GM12865 (cell line): ENCODE results near the gene ABCC3.

Source experiments
- DNase-seq: peaks from one replicate; pipeline ENCODE4 v3.0.0; 2010; ENCODE audit warnings: low read depth
- H3K4me3 ChIP-seq: 2 replicates; pipeline ENCODE4 v1.5.1; 2011; ENCODE audit warnings: mild to moderate bottlenecking, low read depth, low read length, control low read depth
- TF ChIP-seq, protein P1 (sequence below): IDR thresholded peaks from 2 replicates; pipeline ENCODE4 v1.5.1; 2011; ENCODE audit warnings: low read length, control low read depth, low read depth, inconsistent platforms; ENCODE audit not compliant: insufficient read depth; ENCODE audit errors: missing control alignments

ABCC3 gene, protein sequence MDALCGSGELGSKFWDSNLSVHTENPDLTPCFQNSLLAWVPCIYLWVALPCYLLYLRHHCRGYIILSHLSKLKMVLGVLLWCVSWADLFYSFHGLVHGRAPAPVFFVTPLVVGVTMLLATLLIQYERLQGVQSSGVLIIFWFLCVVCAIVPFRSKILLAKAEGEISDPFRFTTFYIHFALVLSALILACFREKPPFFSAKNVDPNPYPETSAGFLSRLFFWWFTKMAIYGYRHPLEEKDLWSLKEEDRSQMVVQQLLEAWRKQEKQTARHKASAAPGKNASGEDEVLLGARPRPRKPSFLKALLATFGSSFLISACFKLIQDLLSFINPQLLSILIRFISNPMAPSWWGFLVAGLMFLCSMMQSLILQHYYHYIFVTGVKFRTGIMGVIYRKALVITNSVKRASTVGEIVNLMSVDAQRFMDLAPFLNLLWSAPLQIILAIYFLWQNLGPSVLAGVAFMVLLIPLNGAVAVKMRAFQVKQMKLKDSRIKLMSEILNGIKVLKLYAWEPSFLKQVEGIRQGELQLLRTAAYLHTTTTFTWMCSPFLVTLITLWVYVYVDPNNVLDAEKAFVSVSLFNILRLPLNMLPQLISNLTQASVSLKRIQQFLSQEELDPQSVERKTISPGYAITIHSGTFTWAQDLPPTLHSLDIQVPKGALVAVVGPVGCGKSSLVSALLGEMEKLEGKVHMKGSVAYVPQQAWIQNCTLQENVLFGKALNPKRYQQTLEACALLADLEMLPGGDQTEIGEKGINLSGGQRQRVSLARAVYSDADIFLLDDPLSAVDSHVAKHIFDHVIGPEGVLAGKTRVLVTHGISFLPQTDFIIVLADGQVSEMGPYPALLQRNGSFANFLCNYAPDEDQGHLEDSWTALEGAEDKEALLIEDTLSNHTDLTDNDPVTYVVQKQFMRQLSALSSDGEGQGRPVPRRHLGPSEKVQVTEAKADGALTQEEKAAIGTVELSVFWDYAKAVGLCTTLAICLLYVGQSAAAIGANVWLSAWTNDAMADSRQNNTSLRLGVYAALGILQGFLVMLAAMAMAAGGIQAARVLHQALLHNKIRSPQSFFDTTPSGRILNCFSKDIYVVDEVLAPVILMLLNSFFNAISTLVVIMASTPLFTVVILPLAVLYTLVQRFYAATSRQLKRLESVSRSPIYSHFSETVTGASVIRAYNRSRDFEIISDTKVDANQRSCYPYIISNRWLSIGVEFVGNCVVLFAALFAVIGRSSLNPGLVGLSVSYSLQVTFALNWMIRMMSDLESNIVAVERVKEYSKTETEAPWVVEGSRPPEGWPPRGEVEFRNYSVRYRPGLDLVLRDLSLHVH (N-terminal part only)

DNA sequence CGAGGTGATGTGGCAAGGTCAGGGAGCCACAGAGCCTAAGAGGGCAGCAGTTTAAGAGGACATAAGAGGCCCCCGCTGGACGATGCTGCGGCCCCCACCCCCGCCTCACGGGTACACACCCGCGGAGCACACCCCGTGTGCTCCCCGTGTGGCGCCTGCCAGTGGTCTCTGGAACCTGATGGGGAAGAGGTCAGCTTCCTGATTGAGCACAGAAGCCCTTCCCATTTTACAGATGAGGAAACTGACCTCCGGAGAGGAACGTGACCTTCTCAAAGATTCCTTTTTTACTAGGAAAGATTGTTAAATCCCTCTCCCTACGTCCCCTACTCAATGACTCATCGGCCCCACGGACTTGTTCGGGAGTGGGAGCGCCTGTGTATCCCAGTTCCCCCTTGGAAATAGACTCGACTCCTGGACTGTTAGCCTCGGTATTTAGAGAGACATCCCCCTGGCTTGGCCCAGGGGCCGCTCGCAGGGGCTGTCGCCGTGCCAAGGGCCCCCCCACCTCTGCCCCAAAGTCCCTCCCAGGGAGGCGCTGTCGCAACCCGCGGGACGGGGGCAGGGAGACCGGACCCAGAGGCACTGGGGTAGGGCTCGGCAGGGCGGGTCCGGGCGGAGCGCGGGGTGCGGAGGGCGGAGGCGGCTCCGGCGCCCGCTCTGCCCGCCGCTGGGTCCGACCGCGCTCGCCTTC lies at the start of gene ABCC3:
ABCC3 (plus strand) TSS at position 658 of the 691 bp plus-strand sequence. CDS start 56 bp downstream, outside the sequence.
- peak within 1 kb of the TSS; percentile 42 for H3K4me3 ChIP-seq
- DNase-seq: peak; percentile 24
- TF ChIP-seq, protein P1, sequence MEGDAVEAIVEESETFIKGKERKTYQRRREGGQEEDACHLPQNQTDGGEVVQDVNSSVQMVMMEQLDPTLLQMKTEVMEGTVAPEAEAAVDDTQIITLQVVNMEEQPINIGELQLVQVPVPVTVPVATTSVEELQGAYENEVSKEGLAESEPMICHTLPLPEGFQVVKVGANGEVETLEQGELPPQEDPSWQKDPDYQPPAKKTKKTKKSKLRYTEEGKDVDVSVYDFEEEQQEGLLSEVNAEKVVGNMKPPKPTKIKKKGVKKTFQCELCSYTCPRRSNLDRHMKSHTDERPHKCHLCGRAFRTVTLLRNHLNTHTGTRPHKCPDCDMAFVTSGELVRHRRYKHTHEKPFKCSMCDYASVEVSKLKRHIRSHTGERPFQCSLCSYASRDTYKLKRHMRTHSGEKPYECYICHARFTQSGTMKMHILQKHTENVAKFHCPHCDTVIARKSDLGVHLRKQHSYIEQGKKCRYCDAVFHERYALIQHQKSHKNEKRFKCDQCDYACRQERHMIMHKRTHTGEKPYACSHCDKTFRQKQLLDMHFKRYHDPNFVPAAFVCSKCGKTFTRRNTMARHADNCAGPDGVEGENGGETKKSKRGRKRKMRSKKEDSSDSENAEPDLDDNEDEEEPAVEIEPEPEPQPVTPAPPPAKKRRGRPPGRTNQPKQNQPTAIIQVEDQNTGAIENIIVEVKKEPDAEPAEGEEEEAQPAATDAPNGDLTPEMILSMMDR: no peak

DNA sequence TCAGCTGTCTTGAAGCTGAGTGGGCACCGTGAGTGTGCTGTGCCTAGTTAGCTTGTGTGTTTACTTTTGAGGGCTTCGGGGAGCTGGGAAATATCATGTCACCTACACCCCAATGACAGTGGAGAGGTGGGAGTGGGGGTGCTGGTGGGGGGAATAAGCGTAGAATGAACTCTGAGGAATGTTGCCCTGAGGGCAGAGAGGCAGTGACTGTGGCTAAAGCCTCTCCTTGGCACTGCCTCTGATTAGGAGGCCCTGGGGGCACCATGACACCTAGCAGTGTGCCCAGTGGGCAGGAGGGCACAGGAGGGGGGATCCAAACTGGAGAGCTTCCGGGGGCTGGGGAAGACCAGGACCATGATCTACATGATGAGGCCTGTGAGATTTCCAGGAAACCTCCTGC lies 49.3 kb upstream of the ABCC3 start:
- no peak for DNase-seq
- no peak overlapping the region for H3K4me3 ChIP-seq
- TF ChIP-seq, protein P1: no peak

DNA sequence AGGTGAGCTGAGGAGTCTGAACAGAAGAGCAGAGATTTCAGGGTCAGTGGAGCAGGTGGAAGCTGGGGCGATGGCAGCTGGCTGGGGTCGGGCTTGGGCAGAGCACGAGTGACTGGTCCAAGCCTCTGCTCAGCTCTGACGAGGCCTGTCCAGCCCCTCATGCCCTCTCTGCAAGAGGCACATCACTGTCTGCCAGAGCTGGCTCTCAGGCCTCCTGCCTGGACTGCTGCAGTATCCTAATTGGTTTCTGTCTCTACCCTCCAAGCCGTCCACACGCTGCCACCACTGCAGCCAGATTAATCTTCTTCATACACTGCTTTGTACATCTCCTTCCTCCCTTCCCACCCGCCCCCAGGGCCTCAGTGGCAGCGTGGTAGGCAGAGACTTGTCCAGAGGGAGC lies 48.8 kb upstream of the ABCC3 start:
- no peak for DNase-seq
- H3K4me3 ChIP-seq: no peak overlapping the region
- TF ChIP-seq, protein P1: no peak

DNA sequence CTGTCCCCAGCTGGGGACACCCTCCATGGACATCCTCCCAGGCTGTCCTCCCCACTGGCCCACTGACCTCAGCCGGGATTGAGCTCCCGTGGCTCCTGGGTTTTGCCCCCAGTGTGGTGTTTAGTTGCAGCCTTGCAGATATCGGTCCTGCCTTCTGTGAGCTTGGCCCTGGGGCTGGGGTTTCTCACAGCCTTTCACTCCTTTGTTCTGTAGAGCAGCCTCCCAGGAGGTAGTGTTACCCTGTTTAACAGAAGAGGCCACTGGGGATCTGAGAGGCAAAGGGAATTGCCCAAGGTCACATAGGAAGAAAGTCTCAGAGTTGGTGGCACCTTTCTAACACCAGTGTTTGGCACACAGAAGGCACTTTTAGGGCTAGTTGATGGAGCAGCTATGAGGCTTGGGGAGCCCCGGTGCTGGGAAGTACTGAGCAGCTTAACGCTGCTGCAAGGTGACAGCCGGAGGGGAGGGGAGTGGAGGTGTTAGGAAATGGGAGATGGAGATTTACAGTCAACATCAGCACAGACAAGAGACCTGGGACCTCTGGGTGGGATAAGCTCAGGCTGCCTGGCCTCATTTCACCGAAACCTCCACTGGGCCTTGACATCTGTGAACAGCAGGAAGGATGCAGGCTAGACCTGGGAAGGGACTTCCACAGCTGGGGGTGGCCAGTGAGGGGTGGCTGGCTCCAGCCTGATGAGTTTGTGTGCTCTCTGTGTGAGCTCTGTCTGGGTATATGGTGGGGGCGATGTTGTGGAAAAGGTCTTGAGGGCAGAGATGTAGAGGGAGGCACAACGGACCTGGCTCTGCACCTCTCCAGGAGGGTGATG lies 48.0 kb upstream of the ABCC3 start:
- DNase-seq: no peak
- TF ChIP-seq, protein P1: no peak
- H3K4me3 ChIP-seq: no peak overlapping the region

DNA sequence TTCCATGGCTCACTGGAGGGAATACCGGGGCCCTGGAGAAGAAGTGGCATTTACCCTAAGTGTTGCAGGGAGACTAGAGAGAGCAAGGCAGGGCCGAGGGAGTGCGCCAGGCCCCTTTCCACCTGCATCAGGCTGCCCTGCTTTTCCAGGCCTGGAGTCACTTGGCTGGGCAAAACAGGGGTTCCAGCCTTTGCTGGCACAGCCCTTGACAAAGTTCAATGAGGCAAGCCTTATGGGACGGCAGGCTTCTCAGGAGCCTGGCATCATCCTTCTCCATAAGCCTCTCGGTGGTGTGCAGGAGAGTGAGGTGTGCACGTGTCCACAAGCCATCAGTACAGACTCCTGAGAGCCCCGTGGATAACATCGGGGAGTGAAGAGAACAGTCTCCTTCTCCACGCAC lies 47.1 kb upstream of the ABCC3 start:
- TF ChIP-seq, protein P1: no peak
- no peak overlapping the region for H3K4me3 ChIP-seq
- DNase-seq: no peak
